ENCODE measurements around the gene SLC9A9. TPM values are rescaled to one million over a fixed set of nuclear protein-coding genes. Genes with fewer than 3 reads are reported as not detected.
"Not testable (repeated sequence)": the region's sequence is repeated elsewhere in the genome, so short reads cannot be mapped to it uniquely, and the experiment has no call there.

SLC9A9 gene
- total RNA-seq, 2 donors from 2014 or later, result 25.3 to 31.8 TPM

DNA sequence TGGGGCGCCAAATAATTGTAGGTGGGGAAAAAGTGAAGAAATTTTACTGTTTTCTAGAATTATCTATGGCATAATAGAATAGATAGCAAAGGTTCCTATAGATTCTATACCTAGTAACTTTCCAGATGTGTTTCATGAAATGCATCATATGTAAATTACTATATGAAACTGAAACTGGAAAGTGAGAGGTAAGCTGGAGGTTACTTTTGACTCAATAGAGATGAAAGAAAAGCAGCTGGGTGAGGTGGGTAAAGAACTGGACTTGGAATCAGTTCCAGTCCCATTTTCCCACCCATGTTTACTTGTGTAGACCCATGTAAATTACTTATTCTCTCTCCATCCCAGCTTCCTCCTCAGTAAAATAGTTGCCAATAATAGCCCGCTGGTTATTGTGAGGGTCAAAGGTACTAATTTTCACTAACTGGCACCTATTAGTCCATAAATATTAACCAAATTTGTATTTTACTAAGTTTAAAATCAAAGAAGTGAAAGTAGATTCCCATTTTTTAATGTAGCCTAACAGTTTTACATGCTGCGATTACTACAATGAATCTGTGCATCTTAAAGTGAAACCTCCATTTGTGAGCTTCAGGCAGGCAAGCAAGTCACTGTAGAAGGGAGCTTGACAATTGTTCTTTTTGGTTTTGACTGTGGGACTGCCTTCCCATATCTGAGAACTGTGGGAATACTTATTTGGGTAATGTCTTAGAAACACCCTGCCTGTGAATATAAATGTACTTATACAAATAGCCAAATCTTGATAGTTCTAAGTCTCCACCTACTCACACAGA lies 312.1 kb downstream of the SLC9A9 start:
- H3K36me3 Mint-ChIP-seq (ENCODE audit: low read depth), result peaks cover 3% of the 10 kb centered on the region
- no peak overlapping the region for H3K27ac Mint-ChIP-seq
- no peaks in the 10 kb centered on the region for H3K27me3 Mint-ChIP-seq
- H3K4me1 Mint-ChIP-seq, result peaks cover 9% of the 10 kb centered on the region
- DNase-seq, result no peak
- no peaks in the 10 kb centered on the region for H3K9me3 ChIP-seq (ENCODE audit: control insufficient read depth, low read length, poor library complexity, severe bottlenecking)
- H3K4me3 Mint-ChIP-seq, result no peak overlapping the region
- no peak for ATAC-seq

DNA sequence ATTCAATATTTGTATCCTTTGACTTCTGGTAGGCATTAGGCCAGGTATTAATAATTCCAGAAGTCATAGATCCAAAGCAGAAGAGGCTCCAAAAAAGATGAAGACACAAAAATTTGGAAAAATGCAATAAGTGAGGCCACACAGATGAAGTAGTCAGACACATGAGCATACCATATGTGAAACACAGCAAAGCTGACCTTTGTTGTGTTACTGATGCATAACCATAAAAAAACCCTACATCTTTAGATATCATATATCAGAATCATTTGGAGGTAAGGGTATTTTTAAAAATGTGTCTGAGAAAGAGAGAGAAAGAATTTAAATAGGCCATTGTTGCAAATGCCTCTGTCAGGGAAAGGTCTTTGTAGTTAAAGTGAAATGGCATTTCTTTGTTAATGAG lies 314.9 kb downstream of the SLC9A9 start:
- DNase-seq (no peak), ATAC-seq (no peak)
- Mint-ChIP-seq H3K27me3 (no peaks in the 10 kb centered on the region), H3K36me3 (ENCODE audit: low read depth) (peaks cover 4% of the 10 kb centered on the region), H3K27ac (no peak overlapping the region), H3K4me1 (peaks cover 4% of the 10 kb centered on the region), H3K4me3 (no peak overlapping the region)
- no peaks in the 10 kb centered on the region for H3K9me3 ChIP-seq (ENCODE audit: control insufficient read depth, low read length, poor library complexity, severe bottlenecking)

DNA sequence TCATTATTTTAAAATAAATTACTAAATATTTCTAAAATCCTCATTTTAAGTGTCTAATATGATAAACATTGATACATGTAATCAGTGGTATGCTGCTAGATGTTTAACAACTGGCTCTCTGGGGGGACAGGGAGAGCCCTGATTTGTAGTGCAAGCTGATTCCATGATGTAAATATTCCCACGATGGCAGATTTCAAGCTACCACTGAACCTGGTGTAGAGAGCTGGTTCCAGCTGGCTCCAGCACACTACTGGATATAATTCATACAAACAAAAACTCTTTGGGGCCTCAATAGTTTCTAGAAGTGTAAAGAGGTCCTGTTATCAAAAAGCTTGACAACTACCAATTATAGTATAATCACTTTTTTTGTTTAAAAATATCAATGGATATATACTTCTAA lies 316.2 kb downstream of the SLC9A9 start:
- no peaks in the 10 kb centered on the region for H3K27me3 Mint-ChIP-seq
- H3K4me3 Mint-ChIP-seq, result no peak overlapping the region
- H3K27ac Mint-ChIP-seq, result no peak overlapping the region
- peaks cover 4% of the 10 kb centered on the region for H3K36me3 Mint-ChIP-seq (ENCODE audit: low read depth)
- H3K9me3 ChIP-seq (ENCODE audit: control insufficient read depth, low read length, poor library complexity, severe bottlenecking), result no peaks in the 10 kb centered on the region
- ATAC-seq (no peak), DNase-seq (no peak)
- H3K4me1 Mint-ChIP-seq, result peaks cover 2% of the 10 kb centered on the region

DNA sequence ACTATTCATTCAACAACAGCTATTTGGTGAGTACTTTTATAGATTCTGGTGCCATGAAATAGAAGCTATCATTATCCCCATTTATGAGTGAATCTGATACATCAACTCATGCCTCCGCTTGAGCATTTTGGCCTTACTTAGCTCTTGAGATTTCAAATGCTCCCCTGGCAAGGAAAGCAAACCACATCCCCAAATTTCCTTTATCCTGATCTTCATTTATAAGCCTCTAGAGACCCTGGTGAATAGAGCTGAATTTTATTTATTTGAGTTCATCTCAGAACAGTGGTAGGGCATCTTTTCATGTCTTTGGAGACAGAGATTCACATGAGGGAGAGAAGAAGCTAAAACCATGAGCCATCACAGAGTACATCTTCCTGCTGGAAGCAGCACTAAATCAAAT lies 317.2 kb downstream of the SLC9A9 start:
- H3K36me3 Mint-ChIP-seq (ENCODE audit: low read depth), result peaks cover 4% of the 10 kb centered on the region
- no peak overlapping the region for H3K27ac Mint-ChIP-seq
- H3K4me3 Mint-ChIP-seq, result no peak overlapping the region
- H3K9me3 ChIP-seq (ENCODE audit: control insufficient read depth, low read length, poor library complexity, severe bottlenecking), result no peaks in the 10 kb centered on the region
- no peak for ATAC-seq
- no peaks in the 10 kb centered on the region for H3K4me1 Mint-ChIP-seq
- no peaks in the 10 kb centered on the region for H3K27me3 Mint-ChIP-seq
- DNase-seq, result no peak

DNA sequence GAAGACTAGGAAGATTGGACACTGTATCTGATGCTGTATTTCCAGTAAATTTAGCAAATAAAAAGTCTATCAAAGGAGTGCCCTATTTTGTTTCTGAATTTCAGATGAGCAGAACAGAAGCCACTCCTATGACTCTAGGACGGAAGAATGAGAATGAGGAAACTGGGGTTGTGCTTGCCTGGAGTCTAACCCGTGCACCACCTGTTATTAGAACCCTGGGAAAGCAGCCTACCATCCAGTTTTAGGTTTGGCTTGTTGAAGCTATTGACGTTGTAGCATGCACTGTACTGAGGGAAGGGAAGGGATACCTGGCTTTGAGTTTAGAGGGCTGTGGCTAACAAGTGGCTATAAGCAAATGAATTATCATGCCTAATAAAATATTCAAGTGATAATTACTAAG lies 318.5 kb downstream of the SLC9A9 start:
- peaks cover 4% of the 10 kb centered on the region for H3K36me3 Mint-ChIP-seq (ENCODE audit: low read depth)
- no peaks in the 10 kb centered on the region for H3K9me3 ChIP-seq (ENCODE audit: control insufficient read depth, low read length, poor library complexity, severe bottlenecking)

DNA sequence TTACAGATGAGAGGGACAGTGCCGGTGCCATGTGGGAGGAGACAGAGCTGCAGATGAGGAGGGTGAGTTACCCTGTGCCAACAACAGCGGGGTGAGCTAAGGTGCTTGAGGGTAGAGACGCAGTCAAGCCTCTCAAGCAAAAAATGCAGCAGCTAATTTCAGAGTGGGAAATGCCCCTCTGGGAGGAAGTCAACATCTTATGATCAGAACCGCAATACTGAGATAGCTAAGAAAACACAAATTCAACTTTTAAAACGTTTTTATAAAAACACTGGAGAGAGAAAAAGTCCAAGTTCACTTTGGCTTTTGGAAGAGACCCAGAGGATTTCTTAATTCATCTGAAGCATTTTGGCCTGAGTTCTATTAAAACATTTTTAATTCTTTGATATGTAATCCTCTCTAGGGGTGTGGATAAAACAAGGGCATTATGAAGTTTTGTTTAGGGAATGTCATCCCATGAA lies 319.2 kb downstream of the SLC9A9 start:
- ATAC-seq (peak; percentile 92), DNase-seq (no peak)
- no peaks in the 10 kb centered on the region for H3K9me3 ChIP-seq (ENCODE audit: control insufficient read depth, low read length, poor library complexity, severe bottlenecking)
- peaks cover 4% of the 10 kb centered on the region for H3K36me3 Mint-ChIP-seq (ENCODE audit: low read depth)
- H3K4me3 Mint-ChIP-seq, result no peak overlapping the region
- no peaks in the 10 kb centered on the region for H3K4me1 Mint-ChIP-seq
- no peak overlapping the region for H3K27ac Mint-ChIP-seq
- H3K27me3 Mint-ChIP-seq, result no peaks in the 10 kb centered on the region

More for the DNA sequence above, 318.5 kb downstream of the SLC9A9 start:
- DNase-seq (no peak), ATAC-seq (no peak)
- Mint-ChIP-seq H3K27me3 (no peaks in the 10 kb centered on the region), H3K4me1 (no peaks in the 10 kb centered on the region), H3K27ac (no peak overlapping the region), H3K4me3 (no peak overlapping the region)

DNA sequence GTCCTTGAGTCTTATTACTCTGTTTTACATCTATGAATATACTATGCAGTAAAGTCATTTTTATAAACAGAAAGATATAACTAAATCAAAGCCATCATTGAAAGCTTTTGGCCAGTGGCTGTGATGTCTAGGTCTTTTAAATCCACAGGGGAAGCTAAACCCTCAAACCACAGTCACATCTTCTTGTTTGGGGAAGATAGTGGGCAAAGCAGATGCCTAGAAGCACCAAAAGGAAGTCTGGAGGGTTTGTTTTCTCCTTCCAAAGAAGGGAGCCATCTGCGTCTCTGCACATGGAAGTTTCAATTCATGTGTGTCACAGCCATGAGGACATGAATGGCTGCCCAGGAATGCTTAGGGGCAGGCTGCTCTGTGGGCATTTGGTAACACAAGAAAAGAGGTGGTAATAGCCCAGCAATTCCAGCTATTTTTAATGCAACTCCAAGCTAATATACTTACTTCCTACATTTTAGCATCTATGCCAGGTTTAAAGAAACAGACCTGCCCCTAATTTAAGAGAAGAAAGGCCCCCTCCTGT lies 322.2 kb downstream of the SLC9A9 start:
- DNase-seq (no peak), ATAC-seq (no peak)
- no peak overlapping the region for H3K4me3 Mint-ChIP-seq
- no peaks in the 10 kb centered on the region for H3K9me3 ChIP-seq (ENCODE audit: control insufficient read depth, low read length, poor library complexity, severe bottlenecking)
- H3K27ac Mint-ChIP-seq, result no peak overlapping the region
- H3K27me3 Mint-ChIP-seq, result no peaks in the 10 kb centered on the region
- no peaks in the 10 kb centered on the region for H3K4me1 Mint-ChIP-seq
- H3K36me3 Mint-ChIP-seq (ENCODE audit: low read depth), result peaks cover 2% of the 10 kb centered on the region

DNA sequence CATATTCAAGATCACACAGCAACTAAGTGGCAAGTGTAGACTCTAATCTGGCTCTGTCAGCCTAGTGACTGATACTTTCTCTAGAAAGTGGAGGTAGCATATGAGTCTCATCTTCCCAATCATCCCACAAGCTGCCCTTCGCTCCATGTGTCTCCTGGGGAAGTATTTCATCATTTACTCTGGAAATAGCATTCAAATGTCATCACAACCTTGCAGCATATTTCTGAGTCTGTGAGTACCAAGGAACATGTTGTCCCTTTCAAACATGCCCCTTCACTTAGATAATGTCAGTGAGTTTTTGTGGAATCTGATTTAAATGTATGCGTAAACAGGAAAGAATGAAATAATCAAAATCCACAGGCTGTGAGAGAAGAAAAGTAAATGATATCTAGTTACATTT lies 322.9 kb downstream of the SLC9A9 start:
- Mint-ChIP-seq H3K27ac (no peak overlapping the region), H3K4me1 (no peaks in the 10 kb centered on the region), H3K27me3 (no peaks in the 10 kb centered on the region), H3K36me3 (ENCODE audit: low read depth) (peaks cover 2% of the 10 kb centered on the region), H3K4me3 (no peak overlapping the region)
- ATAC-seq (no peak), DNase-seq (no peak)
- no peaks in the 10 kb centered on the region for H3K9me3 ChIP-seq (ENCODE audit: control insufficient read depth, low read length, poor library complexity, severe bottlenecking)

DNA sequence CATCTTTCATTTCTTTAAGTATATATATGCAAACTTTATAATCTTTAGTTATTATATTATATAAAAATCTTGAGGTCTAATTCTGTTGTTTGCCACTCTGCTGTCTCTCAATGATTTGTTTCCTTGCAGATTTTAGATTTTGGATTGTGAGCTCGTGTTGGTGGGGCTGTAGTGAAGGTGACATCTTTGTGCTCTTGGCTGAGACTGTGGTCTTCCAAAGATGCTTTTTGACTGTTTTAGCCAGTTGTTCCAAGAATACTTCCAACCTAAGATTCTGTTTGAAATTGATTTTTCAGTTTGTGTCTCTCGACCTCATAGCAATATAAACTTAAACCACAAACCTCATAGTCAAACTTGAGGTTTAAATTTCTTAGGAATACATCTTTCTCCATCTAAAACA lies 326.5 kb downstream of the SLC9A9 start:
- no peak for ATAC-seq
- H3K9me3 ChIP-seq (ENCODE audit: control insufficient read depth, low read length, poor library complexity, severe bottlenecking), result no peaks in the 10 kb centered on the region
- H3K4me1 Mint-ChIP-seq, result no peaks in the 10 kb centered on the region
- no peak for DNase-seq
- no peaks in the 10 kb centered on the region for H3K27me3 Mint-ChIP-seq
- no peak overlapping the region for H3K4me3 Mint-ChIP-seq
- peaks cover 2% of the 10 kb centered on the region for H3K36me3 Mint-ChIP-seq (ENCODE audit: low read depth)
- no peak overlapping the region for H3K27ac Mint-ChIP-seq

DNA sequence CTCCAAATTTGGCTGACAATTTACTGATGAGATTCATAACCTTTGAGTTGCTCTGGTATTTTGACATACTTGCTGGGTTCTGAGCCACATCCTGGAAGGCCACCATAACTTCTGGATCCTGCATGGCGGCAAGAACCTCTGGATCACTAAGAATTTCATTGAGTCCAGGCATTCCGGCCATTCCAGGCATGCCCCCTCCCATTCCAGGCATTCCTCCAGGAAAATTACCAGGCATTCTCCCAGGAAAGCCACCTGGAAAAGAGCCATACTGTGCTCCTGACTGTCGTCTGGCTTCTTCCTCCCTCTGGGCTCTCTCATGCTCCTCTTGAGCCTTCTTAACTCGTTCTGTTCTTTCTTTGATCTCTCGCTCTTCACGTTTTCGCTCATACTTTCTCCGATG lies 331.1 kb downstream of the SLC9A9 start:
- not testable (repeated sequence) for H3K4me3 Mint-ChIP-seq

DNA sequence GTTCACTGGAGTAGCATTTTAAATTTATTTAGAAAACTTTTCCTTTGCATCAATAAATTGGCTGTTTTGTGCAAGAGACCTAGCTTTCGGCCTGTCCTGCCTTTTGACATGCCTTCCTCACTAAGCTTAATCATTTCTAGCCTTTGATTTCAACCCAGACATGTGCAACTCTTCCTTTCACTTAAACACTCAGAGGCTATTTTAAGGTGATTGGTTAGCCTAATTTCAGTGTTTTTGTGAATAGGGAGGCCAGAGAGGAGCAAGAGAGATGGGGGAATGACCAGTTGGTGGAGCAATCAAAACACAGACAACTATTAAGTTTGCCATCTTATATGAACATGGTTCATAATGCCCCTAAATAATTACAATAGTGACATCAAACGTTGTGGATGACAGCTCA lies 333.4 kb downstream of the SLC9A9 start:
- no peaks in the 10 kb centered on the region for H3K9me3 ChIP-seq (ENCODE audit: control insufficient read depth, low read length, poor library complexity, severe bottlenecking)
- DNase-seq, result no peak
- no peaks in the 10 kb centered on the region for H3K27me3 Mint-ChIP-seq
- H3K27ac Mint-ChIP-seq, result no peak overlapping the region
- peaks cover 4% of the 10 kb centered on the region for H3K36me3 Mint-ChIP-seq (ENCODE audit: low read depth)
- no peak overlapping the region for H3K4me3 Mint-ChIP-seq
- no peak for ATAC-seq
- no peaks in the 10 kb centered on the region for H3K4me1 Mint-ChIP-seq

More for the DNA sequence above, 331.1 kb downstream of the SLC9A9 start:
- not testable (repeated sequence) for H3K4me1 Mint-ChIP-seq; H3K9me3 ChIP-seq (ENCODE audit: control insufficient read depth, low read length, poor library complexity, severe bottlenecking); ATAC-seq; H3K27ac Mint-ChIP-seq; DNase-seq; H3K36me3 Mint-ChIP-seq (ENCODE audit: low read depth); H3K27me3 Mint-ChIP-seq

DNA sequence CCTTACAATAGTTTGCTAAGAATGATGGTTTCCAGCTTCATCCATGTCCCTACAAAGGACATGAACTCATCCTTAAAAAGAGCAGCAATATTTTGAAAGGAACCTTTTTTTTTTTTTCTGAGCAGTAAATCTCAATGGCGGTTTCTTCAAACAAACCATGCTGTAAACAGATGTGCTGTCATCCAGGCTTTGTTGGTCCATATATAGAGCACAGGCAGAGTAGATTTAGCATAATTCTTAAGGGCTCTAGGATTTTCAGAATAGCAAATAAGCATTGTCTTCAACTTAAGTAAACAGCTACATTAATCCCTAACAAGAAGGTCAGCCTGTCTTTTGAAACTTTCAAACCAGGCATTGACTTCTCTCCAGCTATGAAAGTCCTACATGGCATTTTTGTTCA lies 334.2 kb downstream of the SLC9A9 start:
- DNase-seq, result no peak
- peaks cover 4% of the 10 kb centered on the region for H3K36me3 Mint-ChIP-seq (ENCODE audit: low read depth)
- no peak overlapping the region for H3K4me3 Mint-ChIP-seq
- no peak overlapping the region for H3K27ac Mint-ChIP-seq
- H3K9me3 ChIP-seq (ENCODE audit: control insufficient read depth, low read length, poor library complexity, severe bottlenecking), result no peaks in the 10 kb centered on the region
- no peaks in the 10 kb centered on the region for H3K27me3 Mint-ChIP-seq
- no peaks in the 10 kb centered on the region for H3K4me1 Mint-ChIP-seq
- ATAC-seq, result no peak

DNA sequence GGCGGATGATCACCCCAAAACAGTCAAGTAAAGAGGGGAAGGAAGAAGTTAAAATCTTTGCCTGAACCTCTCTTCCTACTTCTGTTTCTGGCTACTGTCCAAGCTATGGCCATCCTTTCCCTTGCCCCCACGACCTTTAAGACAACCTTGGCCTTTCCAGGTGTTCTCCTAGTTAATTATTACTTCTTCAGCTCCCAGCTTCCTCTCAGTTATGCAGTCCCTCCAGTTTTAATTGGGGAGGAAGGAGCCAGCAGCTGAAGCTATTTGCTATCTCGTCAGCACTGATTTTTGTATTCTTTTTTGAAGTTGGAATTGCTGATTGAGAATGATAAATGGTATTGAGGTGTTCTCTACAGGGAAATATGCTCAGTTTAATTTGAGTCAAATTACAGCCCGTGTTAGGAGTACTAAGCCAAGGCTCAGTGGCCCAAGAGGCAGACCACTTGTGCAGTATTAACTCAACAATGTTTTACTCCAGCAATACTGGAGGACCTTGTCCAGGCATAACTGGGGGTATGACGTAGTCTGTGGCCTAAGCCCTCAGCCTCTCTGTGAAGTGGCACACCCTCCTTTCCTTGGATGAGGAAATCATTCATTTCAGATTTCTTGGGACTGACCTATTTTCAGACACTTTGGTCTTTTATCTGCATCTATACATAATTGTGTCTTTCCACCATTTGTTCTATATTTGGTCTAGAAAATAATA lies 336.9 kb downstream of the SLC9A9 start:
- DNase-seq (no peak), ATAC-seq (no peak)
- H3K4me1 Mint-ChIP-seq, result no peaks in the 10 kb centered on the region
- H3K9me3 ChIP-seq (ENCODE audit: control insufficient read depth, low read length, poor library complexity, severe bottlenecking), result no peaks in the 10 kb centered on the region
- no peak overlapping the region for H3K27ac Mint-ChIP-seq
- no peak overlapping the region for H3K4me3 Mint-ChIP-seq
- no peaks in the 10 kb centered on the region for H3K27me3 Mint-ChIP-seq
- peaks cover 2% of the 10 kb centered on the region for H3K36me3 Mint-ChIP-seq (ENCODE audit: low read depth)
